ENCODE results near the gene ANO8.

- TF ChIP-seq SUZ12 (IDR thresholded peaks at IDR 0.05) = no peak
- TF ChIP-seq ARNT (IDR thresholded peaks at IDR 0.05) = no peak
- no peak for TF ChIP-seq FOXM1 (IDR thresholded peaks at IDR 0.05; ENCODE audit: borderline replicate concordance)
- no peak for TF ChIP-seq PKNOX1 (IDR thresholded peaks at IDR 0.05)
- TF ChIP-seq TARDBP (IDR thresholded peaks at IDR 0.05) = no peak
- peak; percentile 49; the same call in 1 of the 2 replicates for TF ChIP-seq ELF4 (IDR thresholded peaks at IDR 0.05)
- TF ChIP-seq ZNF384 (IDR thresholded peaks at IDR 0.05) = no peak; the same call in 1 of the 2 replicates
- no peak for TF ChIP-seq SP1 (IDR thresholded peaks at IDR 0.05)
- no peak for TF ChIP-seq BHLHE40 (IDR thresholded peaks at IDR 0.05; ENCODE audit: borderline replicate concordance)
- TF ChIP-seq CTBP1 (IDR thresholded peaks at IDR 0.05; ENCODE audit: borderline replicate concordance) = no peak
- TF ChIP-seq HDGF (IDR thresholded peaks at IDR 0.05; ENCODE audit: borderline replicate concordance) = no peak
- peak; percentile 82 for TF ChIP-seq L3MBTL2 (conservative IDR thresholded peaks at IDR 0.05)
- TF ChIP-seq NFRKB (IDR thresholded peaks at IDR 0.05) = no peak
- TF ChIP-seq FOXA1 (IDR thresholded peaks at IDR 0.05) = no peak
Measured at GRCh38 chr19:17292301-17293074, 42.2 kb downstream of the ANO8 start.
